ENCODE measurements around the gene LALBA. TPM values are rescaled to one million over a fixed set of nuclear protein-coding genes. Genes with fewer than 3 reads are reported as not detected.

LALBA gene
- total RNA-seq, 1 experiment from 2014 or later = not detected

- Histone ChIP-seq H4K8ac (replicated peaks; ENCODE audit: insufficient read length, low read depth, low read length) (no peak overlapping the region), H3K27me3 (ENCODE audit: insufficient read depth, low read length) (no peaks in the 10 kb centered on the region), H3K18ac (ENCODE audit: insufficient read length, low read depth, low read length) (no peak overlapping the region), H3K4me2 (ENCODE audit: insufficient read depth, insufficient read length, low read length) (no peak overlapping the region), H3K14ac (ENCODE audit: insufficient read depth, low read length) (no peak overlapping the region), H3K79me2 (ENCODE audit: insufficient read depth, low read length) (no peaks in the 10 kb centered on the region), H3K4ac (ENCODE audit: low read depth, low read length) (no peak overlapping the region), H2AK5ac (ENCODE audit: insufficient read length, low read length) (no peak overlapping the region), H2BK12ac (ENCODE audit: insufficient read length, low read depth, low read length) (no peak overlapping the region), H4K5ac (ENCODE audit: insufficient read length, low read depth, low read length) (no peak overlapping the region), H2BK120ac (ENCODE audit: low read depth, low read length, poor library complexity, severe bottlenecking) (no peak overlapping the region), H4K20me1 (ENCODE audit: control insufficient read depth, insufficient read depth, insufficient read length) (no peaks in the 10 kb centered on the region), H2BK20ac (ENCODE audit: low read depth, low read length, poor library complexity, severe bottlenecking) (no peak overlapping the region), H2AFZ (ENCODE audit: low read length) (no peak overlapping the region), H2BK15ac (ENCODE audit: low read depth, low read length) (no peak overlapping the region), H2BK5ac (ENCODE audit: insufficient read length, low read length) (no peak overlapping the region), H3K27ac (ENCODE audit: insufficient read length, low read depth, low read length) (no peak overlapping the region), H4K91ac (ENCODE audit: insufficient read length, low read depth, low read length) (no peak overlapping the region), H3K56ac (ENCODE audit: insufficient read length, low read depth, low read length) (no peak overlapping the region), H3K4me1 (ENCODE audit: insufficient read depth, low read length) (no peaks in the 10 kb centered on the region), H3K79me1 (ENCODE audit: insufficient read depth, low read depth, low read length, poor library complexity, severe bottlenecking) (no peaks in the 10 kb centered on the region), H3K23me2 (ENCODE audit: insufficient read length, low read depth, low read length, poor library complexity, severe bottlenecking) (no peaks in the 10 kb centered on the region), H3K23ac (ENCODE audit: insufficient read length, low read depth, low read length) (no peak overlapping the region), H3K9ac (ENCODE audit: extremely low read depth, insufficient read length, low read length) (no peak overlapping the region), H3K9me3 (ENCODE audit: control insufficient read depth, low read depth, low read length) (no peaks in the 10 kb centered on the region), H3T11ph (ENCODE audit: low read length) (no peak overlapping the region)
- no CpG with 5 or more reads among the region's 5 CpGs for WGBS (ENCODE audit: extremely low coverage, insufficient read length, low lambda C conversion rate)
- H3K36me3 Mint-ChIP-seq (ENCODE audit: insufficient read depth in 1 of 3, low read depth in 3 of 3) = peaks cover 0 to 4% (median 3%) of the 10 kb centered on the region in 3 experiments; a peak in 3 of 7 replicates
- no peak overlapping the region for H3K4me3 Mint-ChIP-seq
- no peak for DNase-seq
- TF ChIP-seq, protein P1, sequence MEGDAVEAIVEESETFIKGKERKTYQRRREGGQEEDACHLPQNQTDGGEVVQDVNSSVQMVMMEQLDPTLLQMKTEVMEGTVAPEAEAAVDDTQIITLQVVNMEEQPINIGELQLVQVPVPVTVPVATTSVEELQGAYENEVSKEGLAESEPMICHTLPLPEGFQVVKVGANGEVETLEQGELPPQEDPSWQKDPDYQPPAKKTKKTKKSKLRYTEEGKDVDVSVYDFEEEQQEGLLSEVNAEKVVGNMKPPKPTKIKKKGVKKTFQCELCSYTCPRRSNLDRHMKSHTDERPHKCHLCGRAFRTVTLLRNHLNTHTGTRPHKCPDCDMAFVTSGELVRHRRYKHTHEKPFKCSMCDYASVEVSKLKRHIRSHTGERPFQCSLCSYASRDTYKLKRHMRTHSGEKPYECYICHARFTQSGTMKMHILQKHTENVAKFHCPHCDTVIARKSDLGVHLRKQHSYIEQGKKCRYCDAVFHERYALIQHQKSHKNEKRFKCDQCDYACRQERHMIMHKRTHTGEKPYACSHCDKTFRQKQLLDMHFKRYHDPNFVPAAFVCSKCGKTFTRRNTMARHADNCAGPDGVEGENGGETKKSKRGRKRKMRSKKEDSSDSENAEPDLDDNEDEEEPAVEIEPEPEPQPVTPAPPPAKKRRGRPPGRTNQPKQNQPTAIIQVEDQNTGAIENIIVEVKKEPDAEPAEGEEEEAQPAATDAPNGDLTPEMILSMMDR (conservative IDR thresholded peaks at IDR 0.05) = no peak
- peaks cover 1% of the 10 kb centered on the region; the same call in 1 of the 2 replicates for H3K27me3 Mint-ChIP-seq (ENCODE audit: low read depth)
- peaks cover 6 to 65% of the 10 kb centered on the region in 2 experiments for H3K9me3 Mint-ChIP-seq
- no peaks in the 10 kb centered on the region for H3K4me1 Mint-ChIP-seq
- no peak overlapping the region for H3K27ac Mint-ChIP-seq
Observed at GRCh38 chr12:48586361-48586760, 16.5 kb upstream of the LALBA start.

All from H9 (cell line).